Measurements from ENCODE around the gene CFAP20. TPM values are rescaled to one million over a fixed set of nuclear protein-coding genes. Genes with fewer than 3 reads are reported as not detected.
"Not testable (repeated sequence)": the region's sequence is repeated elsewhere in the genome, so short reads cannot be mapped to it uniquely, and the experiment has no call there.

Gene CFAP20
- total RNA-seq, 1 donor from 2014 or later: 41.7 TPM

DNA sequence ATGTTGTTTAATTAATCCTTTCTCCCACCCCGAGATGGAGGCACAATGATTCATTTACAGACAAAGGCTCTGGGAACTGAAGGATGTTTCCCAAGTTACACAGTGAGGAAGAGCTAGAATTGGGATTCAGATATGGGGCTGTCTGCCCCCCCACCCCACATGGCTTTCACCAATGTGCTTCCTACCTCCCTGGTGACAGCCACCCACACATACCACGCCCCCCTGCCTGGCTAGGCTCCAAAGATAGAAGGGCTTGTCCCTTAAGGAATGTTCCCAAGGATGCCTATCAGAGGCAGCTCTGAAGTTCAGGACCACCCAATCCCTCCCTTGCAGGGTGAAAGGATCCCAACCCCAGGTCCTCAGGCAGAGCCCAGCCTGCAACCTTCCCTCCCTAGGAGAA lies 32.9 kb downstream of the CFAP20 start:
- Mint-ChIP-seq H3K27me3 (peaks cover 8% of the 10 kb centered on the region), H3K4me1 (ENCODE audit: unreplicated experiment) (peaks cover 5% of the 10 kb centered on the region), H3K27ac (no peak overlapping the region), H3K36me3 (no peaks in the 10 kb centered on the region), H3K9me3 (no peaks in the 10 kb centered on the region), H3K4me3 (no peak overlapping the region)
- DNase-seq (ENCODE audit: extremely low spot score, unreplicated experiment): no peak
- TF ChIP-seq, protein P1, sequence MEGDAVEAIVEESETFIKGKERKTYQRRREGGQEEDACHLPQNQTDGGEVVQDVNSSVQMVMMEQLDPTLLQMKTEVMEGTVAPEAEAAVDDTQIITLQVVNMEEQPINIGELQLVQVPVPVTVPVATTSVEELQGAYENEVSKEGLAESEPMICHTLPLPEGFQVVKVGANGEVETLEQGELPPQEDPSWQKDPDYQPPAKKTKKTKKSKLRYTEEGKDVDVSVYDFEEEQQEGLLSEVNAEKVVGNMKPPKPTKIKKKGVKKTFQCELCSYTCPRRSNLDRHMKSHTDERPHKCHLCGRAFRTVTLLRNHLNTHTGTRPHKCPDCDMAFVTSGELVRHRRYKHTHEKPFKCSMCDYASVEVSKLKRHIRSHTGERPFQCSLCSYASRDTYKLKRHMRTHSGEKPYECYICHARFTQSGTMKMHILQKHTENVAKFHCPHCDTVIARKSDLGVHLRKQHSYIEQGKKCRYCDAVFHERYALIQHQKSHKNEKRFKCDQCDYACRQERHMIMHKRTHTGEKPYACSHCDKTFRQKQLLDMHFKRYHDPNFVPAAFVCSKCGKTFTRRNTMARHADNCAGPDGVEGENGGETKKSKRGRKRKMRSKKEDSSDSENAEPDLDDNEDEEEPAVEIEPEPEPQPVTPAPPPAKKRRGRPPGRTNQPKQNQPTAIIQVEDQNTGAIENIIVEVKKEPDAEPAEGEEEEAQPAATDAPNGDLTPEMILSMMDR (conservative IDR thresholded peaks at IDR 0.05): no peak

DNA sequence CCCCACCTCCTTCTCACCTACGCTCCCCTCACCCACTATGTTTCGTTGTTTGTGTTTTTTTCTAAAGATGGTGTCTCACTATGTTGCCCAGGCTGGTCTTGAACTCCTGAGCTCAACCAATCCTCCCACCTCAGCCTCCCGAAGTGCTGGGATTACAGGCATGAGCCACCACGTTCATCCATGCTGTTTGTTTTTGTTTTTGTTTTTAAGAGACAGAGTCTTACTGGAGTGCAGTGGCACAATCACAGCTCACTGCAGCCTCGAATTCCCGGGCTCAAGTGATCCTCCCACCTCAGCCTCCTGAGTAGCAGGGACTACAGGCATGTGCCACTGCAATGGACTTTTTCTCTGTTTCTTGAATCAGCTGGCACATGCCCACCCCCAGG lies 33.6 kb downstream of the CFAP20 start:
- not testable (repeated sequence) for H3K4me1 Mint-ChIP-seq (ENCODE audit: unreplicated experiment)

DNA sequence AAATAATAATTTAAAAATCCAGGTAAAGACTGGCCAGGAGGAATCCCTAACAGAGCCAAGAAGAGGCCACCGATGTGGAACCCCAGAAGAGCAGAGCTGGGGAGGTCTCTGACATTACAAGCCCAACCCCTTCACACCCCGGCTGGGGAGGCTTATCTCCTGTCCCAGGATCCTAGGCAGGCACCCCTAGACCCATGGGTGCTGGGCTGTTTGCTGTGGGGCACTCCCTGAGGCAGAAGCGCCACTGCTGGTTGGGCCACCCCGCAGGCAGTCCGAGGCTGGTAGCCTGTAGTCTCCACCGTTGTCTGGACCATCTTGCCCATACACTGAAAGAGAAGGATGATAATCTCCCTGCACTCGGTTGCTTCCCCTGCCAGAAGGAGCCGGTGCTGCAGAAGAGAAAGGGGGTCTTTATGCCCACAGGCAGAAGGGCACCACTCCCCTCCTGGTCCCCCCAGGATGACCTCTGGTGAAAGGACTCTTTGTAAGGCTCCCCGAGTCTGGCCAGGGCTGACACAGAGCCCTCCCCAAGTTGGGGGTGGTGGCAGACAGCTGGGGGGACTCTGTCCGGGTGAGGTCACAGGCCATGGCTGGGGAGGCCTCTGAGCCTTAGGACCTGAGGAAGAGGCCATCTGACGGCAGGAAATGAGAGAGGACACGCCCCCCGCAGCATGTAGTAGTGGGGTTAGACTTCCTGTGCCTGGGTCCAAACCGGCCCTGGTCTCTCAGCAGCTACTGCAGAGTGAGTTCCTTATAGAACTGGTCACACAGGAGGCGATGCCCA lies 34.2 kb downstream of the CFAP20 start:
- H3K9me3 Mint-ChIP-seq: no peaks in the 10 kb centered on the region
- TF ChIP-seq, protein P1 (conservative IDR thresholded peaks at IDR 0.05): no peak
- peaks cover 8% of the 10 kb centered on the region for H3K27me3 Mint-ChIP-seq
- DNase-seq (ENCODE audit: extremely low spot score, unreplicated experiment): no peak
- no peaks in the 10 kb centered on the region for H3K36me3 Mint-ChIP-seq
- H3K27ac Mint-ChIP-seq: no peak overlapping the region
- H3K4me3 Mint-ChIP-seq: no peak overlapping the region
- peaks cover 5% of the 10 kb centered on the region for H3K4me1 Mint-ChIP-seq (ENCODE audit: unreplicated experiment)

More for the DNA sequence above, 33.6 kb downstream of the CFAP20 start:
- not testable (repeated sequence) for H3K27ac Mint-ChIP-seq; DNase-seq (ENCODE audit: extremely low spot score, unreplicated experiment); H3K4me3 Mint-ChIP-seq; H3K36me3 Mint-ChIP-seq; H3K9me3 Mint-ChIP-seq; H3K27me3 Mint-ChIP-seq

DNA sequence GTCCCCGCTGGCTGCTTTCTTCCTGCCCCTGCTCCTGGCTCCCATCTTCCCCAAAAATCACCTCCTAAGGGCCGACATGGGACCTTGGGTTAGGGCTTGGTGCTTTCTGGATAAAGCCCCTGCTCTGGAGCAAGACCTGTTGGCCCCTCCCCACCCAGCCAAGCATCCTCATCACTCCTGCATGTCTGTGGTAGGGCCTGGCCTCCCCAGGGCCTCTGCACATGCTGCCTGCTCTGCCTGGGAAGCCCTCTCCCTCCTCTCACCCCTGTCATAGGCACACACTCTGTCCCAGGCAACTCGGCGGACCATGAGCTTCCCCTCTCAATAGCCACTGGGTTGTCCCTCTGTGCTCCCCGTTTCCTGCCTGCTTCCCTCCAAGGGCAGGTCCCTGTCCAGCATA lies 35.2 kb downstream of the CFAP20 start:
- H3K36me3 Mint-ChIP-seq: no peaks in the 10 kb centered on the region
- TF ChIP-seq, protein P1 (conservative IDR thresholded peaks at IDR 0.05): no peak
- H3K9me3 Mint-ChIP-seq: no peaks in the 10 kb centered on the region
- no peak overlapping the region for H3K4me3 Mint-ChIP-seq
- H3K4me1 Mint-ChIP-seq (ENCODE audit: unreplicated experiment): peaks cover 5% of the 10 kb centered on the region
- no peak overlapping the region for H3K27ac Mint-ChIP-seq
- DNase-seq (ENCODE audit: extremely low spot score, unreplicated experiment): no peak
- H3K27me3 Mint-ChIP-seq: peaks cover 8% of the 10 kb centered on the region

DNA sequence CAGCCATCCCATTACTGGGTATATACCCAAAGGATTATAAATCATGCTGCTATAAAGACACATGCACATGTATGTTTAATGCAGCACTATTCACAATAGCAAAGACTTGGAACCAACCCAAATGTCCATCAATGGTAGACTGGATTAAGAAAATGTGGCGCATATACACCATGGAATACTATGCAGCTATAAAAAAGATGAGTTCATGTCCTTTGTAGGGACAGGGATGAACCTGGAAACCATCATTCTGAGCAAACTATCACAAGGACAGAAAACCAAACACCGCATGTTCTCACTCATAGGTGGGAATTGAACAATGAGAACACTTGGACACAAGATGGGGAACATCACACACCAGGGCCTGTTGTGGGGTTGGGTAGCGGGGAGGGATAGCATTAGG lies 38.8 kb downstream of the CFAP20 start:
- not testable (repeated sequence) for H3K27me3 Mint-ChIP-seq; H3K9me3 Mint-ChIP-seq; H3K4me3 Mint-ChIP-seq; H3K27ac Mint-ChIP-seq; DNase-seq (ENCODE audit: extremely low spot score, unreplicated experiment); H3K36me3 Mint-ChIP-seq; H3K4me1 Mint-ChIP-seq (ENCODE audit: unreplicated experiment)

DNA sequence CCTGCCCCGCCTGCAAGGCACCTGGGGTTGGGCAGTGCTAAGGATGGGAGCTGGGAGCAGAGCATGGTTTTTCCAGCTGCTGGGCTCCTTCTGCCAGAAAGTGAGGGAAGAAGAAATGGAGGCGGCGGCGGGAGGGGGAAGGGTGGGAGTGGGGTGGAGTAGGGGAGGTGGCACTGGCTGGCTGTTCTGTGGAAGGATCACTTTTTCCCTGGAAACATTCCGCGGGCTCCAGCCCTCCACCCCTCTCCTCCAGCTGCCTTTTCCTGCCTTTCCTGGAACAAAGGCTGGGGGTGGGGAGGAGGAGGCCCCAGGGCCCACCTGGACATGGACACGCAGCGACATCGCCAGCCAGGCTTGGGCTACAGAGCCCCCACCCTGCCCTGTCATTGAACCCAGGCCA lies 41.1 kb downstream of the CFAP20 start:
- no peaks in the 10 kb centered on the region for H3K9me3 Mint-ChIP-seq
- no peak overlapping the region for H3K4me3 Mint-ChIP-seq
- H3K27ac Mint-ChIP-seq: no peak overlapping the region

More for the DNA sequence above, 41.1 kb downstream of the CFAP20 start:
- Mint-ChIP-seq H3K4me1 (ENCODE audit: unreplicated experiment) (no peaks in the 10 kb centered on the region), H3K27me3 (peaks cover 8% of the 10 kb centered on the region), H3K36me3 (no peaks in the 10 kb centered on the region)
- TF ChIP-seq, protein P1 (conservative IDR thresholded peaks at IDR 0.05): no peak
- no peak for DNase-seq (ENCODE audit: extremely low spot score, unreplicated experiment)
